Neural cell (in vitro differentiated cells): ENCODE data around the gene ZRANB1.

Experiments used
- EP300 ChIP-seq: fragments of 450-650 bp; conservative IDR thresholded peaks from 2 replicates; pipeline ENCODE4 v1.6.1; 2014; ENCODE audit warnings: antibody characterized with exemption, mild to moderate bottlenecking, moderate library complexity; ENCODE audit not compliant: poor library complexity, severe bottlenecking
- EZH2 ChIP-seq: fragments of 200-600, 300-800 bp; shearing (Covaris generic), sonication (generic); IDR thresholded peaks from 2 replicates; pipeline ENCODE4 v1.6.1; 2014; ENCODE audit warnings: antibody characterized with exemption, low read length, borderline replicate concordance, mild to moderate bottlenecking; ENCODE audit not compliant: insufficient read depth, poor library complexity, severe bottlenecking
- POLR2AphosphoS5 ChIP-seq: IDR thresholded peaks from 2 replicates; pipeline ENCODE4 v1.6.1; 2012
- RAD21 ChIP-seq: fragments of 450-650 bp; conservative IDR thresholded peaks from 2 replicates; pipeline ENCODE4 v1.6.1; 2014; ENCODE audit warnings: antibody characterized with exemption, mild to moderate bottlenecking, moderate library complexity
- REST ChIP-seq: IDR thresholded peaks from 2 replicates; pipeline ENCODE4 v1.6.1; 2012; ENCODE audit warnings: borderline replicate concordance
- TAF1 ChIP-seq: IDR thresholded peaks from 2 replicates; pipeline ENCODE4 v1.6.1; 2012; ENCODE audit warnings: low read depth
- TF ChIP-seq, protein P1 (sequence below): fragments of 450-650 bp; IDR thresholded peaks from 2 replicates; pipeline ENCODE4 v1.5.1; 2014; ENCODE audit warnings: antibody characterized with exemption, mild to moderate bottlenecking, moderate library complexity; ENCODE audit not compliant: poor library complexity, severe bottlenecking

- TF ChIP-seq EP300, result no peak
- TF ChIP-seq EZH2, result no peak
- TF ChIP-seq, protein P1, sequence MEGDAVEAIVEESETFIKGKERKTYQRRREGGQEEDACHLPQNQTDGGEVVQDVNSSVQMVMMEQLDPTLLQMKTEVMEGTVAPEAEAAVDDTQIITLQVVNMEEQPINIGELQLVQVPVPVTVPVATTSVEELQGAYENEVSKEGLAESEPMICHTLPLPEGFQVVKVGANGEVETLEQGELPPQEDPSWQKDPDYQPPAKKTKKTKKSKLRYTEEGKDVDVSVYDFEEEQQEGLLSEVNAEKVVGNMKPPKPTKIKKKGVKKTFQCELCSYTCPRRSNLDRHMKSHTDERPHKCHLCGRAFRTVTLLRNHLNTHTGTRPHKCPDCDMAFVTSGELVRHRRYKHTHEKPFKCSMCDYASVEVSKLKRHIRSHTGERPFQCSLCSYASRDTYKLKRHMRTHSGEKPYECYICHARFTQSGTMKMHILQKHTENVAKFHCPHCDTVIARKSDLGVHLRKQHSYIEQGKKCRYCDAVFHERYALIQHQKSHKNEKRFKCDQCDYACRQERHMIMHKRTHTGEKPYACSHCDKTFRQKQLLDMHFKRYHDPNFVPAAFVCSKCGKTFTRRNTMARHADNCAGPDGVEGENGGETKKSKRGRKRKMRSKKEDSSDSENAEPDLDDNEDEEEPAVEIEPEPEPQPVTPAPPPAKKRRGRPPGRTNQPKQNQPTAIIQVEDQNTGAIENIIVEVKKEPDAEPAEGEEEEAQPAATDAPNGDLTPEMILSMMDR, result no peak
- no peak for TF ChIP-seq RAD21
- no peak for TF ChIP-seq REST
- TF ChIP-seq POLR2AphosphoS5, result no peak
- TF ChIP-seq TAF1, result no peak
Observed at GRCh38 chr10:124974131-124974530, 32.2 kb downstream of the ZRANB1 start.
